ENCODE results near the gene KRTAP12-3. TPM values are rescaled to one million over a fixed set of nuclear protein-coding genes. Genes with fewer than 3 reads are reported as not detected.

The KRTAP12-3 gene
- total RNA-seq, 1 experiment from 2014 or later = not detected

DNA sequence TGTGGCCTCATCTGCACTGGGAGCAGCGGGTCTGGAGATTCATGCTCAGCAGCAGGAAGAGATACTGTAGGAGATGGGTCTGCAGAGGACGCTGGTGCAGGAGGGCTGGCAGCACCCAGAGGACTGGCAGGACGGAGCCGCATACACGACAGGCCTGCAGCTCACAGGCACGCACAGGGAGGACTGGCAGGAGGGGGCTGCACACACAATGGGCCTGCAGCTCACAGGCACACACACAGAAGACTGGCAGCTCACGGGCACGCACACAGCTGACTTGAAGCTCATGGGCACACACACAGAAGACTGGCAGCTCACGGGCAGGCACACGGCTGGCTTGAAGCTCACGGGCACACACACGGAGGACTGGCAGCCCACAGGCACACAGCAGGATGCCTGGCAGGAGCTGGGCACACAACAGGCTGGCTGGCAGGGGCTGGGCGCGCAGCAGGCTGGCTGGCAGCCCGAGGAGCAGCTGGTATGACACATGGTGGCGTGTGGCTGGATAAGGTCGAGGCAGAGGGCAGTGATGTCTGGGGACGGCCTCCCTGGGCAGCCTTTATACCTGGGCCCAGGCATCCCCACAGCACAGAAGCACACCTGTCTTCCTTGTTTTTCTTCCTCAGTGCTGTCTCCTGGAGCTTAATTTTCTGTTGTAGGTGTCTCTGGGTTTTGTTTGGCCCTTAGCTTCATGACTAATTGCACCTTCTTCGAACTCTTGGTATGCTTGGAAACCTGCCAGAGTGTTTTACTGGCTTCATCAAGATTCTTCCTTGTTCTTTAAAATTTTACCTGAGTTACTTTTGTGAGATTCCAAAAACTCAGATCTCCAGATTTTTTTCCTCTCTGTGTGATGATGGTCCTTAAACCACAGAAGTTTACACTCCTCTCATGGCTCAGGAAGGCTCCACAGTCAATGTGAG is 8.9 kb downstream of the KRTAP12-3 start, which contains the start of gene KRTAP12-2:
KRTAP12-2 (minus strand) TSS at position 527 of the 920 bp plus-strand sequence; CDS start at position 486, 41 bp downstream.
- Histone ChIP-seq H3K9me3 (ENCODE audit: insufficient read depth, low read depth) (no peaks in the 10 kb centered on the region), H3K36me3 (ENCODE audit: low read depth) (no peaks in the 10 kb centered on the region), H2AFZ (no peak within 1 kb of the TSS), H3K79me2 (ENCODE audit: low read depth) (no peaks in the 10 kb centered on the region), H3F3A (ENCODE audit: insufficient read depth, low read depth) (no peaks in the 10 kb centered on the region), H3K4me3 (no peak within 1 kb of the TSS), H3K27ac (no peak within 1 kb of the TSS), H3K9me2 (ENCODE audit: insufficient read depth) (no peaks in the 10 kb centered on the region), H3K27me3 (ENCODE audit: insufficient read depth, low read depth) (peaks cover 26% of the 10 kb centered on the region), H4K20me1 (ENCODE audit: insufficient read depth) (no peaks in the 10 kb centered on the region), H3K4me2 (no peak within 1 kb of the TSS), H3K4me1 (replicated peaks; ENCODE audit: insufficient read depth) (no peaks in the 10 kb centered on the region)
- no peak for TF ChIP-seq EZH2 (IDR thresholded peaks at IDR 0.05; ENCODE audit: low read depth)
- TF ChIP-seq, protein P1, sequence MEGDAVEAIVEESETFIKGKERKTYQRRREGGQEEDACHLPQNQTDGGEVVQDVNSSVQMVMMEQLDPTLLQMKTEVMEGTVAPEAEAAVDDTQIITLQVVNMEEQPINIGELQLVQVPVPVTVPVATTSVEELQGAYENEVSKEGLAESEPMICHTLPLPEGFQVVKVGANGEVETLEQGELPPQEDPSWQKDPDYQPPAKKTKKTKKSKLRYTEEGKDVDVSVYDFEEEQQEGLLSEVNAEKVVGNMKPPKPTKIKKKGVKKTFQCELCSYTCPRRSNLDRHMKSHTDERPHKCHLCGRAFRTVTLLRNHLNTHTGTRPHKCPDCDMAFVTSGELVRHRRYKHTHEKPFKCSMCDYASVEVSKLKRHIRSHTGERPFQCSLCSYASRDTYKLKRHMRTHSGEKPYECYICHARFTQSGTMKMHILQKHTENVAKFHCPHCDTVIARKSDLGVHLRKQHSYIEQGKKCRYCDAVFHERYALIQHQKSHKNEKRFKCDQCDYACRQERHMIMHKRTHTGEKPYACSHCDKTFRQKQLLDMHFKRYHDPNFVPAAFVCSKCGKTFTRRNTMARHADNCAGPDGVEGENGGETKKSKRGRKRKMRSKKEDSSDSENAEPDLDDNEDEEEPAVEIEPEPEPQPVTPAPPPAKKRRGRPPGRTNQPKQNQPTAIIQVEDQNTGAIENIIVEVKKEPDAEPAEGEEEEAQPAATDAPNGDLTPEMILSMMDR (conservative IDR thresholded peaks at IDR 0.05) = no peak
- BruUV-seq (replicated peaks) = no TSS peak
- CTCF ChIA-PET = no interaction called here
- DNase-seq = peak in 1 of 2 experiments; percentile 38
- POLR2A ChIA-PET (ENCODE audit: unreplicated experiment) = no interaction called here
- intact Hi-C loops (cut with micrococcal nuclease; ENCODE audit: unreplicated experiment) = no loop called here

- no peak overlapping the region for H3K4me3 ChIP-seq
Observed at GRCh38 chr21:44667612-44668011, 9.9 kb downstream of the KRTAP12-3 start.

DNA sequence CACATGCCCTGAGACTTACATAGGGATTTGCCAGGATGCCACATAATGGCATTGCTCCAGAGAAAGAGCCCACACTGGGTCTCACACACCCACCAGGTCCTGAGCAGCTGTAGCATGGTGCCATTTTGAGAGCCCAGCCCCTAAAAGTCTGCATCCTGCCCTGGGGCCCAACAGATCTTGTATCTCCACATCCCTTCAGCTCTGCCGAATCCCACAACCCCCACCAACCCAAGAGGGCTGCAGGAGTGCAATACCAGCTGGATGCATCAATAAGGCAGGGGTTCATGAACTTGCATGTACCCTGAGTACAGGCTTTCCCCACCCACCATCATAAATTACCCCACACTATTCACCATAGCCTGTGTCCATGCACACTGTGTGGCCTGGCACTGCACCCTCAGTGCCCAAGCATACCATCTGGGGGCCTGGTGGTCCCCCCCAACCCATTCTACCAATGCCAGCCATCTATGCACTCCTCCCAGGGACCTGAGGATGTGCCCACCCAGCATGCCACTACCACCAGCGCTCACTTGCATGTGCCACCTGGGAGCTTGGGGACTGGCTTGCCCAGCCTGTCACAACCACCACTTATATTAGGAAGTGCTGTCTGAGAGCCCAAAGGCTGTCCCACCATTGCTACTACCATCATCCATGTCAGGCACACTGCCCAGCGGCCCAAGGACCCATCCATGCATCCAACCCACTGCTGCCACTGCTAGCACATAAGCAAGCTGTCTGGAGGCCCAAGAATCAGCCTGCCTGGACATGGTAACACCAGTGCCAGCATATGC is 13.1 kb downstream of the KRTAP12-3 start:
- H3K27ac ChIP-seq = no peak overlapping the region
- ChIA-PET CTCF (no interaction called here), POLR2A (ENCODE audit: unreplicated experiment) (no interaction called here)
- DNase-seq = no peak
- H4K20me1 ChIP-seq (ENCODE audit: insufficient read depth) = no peaks in the 10 kb centered on the region
- no peaks in the 10 kb centered on the region for H3K9me3 ChIP-seq (ENCODE audit: insufficient read depth, low read depth)
- H3K4me1 ChIP-seq (replicated peaks; ENCODE audit: insufficient read depth) = no peaks in the 10 kb centered on the region
- H3K79me2 ChIP-seq (ENCODE audit: low read depth) = no peaks in the 10 kb centered on the region
- peaks cover 27% of the 10 kb centered on the region for H3K27me3 ChIP-seq (ENCODE audit: insufficient read depth, low read depth)
- H3K36me3 ChIP-seq (ENCODE audit: low read depth) = no peaks in the 10 kb centered on the region
- H3K4me3 ChIP-seq = no peak overlapping the region
- BruUV-seq (replicated peaks) = no TSS peak
- TF ChIP-seq EZH2 (IDR thresholded peaks at IDR 0.05; ENCODE audit: low read depth) = no peak
- TF ChIP-seq, protein P1 (conservative IDR thresholded peaks at IDR 0.05) = no peak
- H3F3A ChIP-seq (ENCODE audit: insufficient read depth, low read depth) = no peaks in the 10 kb centered on the region
- no peak overlapping the region for H3K4me2 ChIP-seq
- no peaks in the 10 kb centered on the region for H3K9me2 ChIP-seq (ENCODE audit: insufficient read depth)
- intact Hi-C loops (cut with micrococcal nuclease; ENCODE audit: unreplicated experiment) = no loop called here
- H2AFZ ChIP-seq = no peak overlapping the region

More at GRCh38 chr21:44667612-44668011, 9.9 kb downstream of the KRTAP12-3 start:
- H2AFZ ChIP-seq = no peak overlapping the region
- H4K20me1 ChIP-seq (ENCODE audit: insufficient read depth) = no peaks in the 10 kb centered on the region
- no peaks in the 10 kb centered on the region for H3K9me3 ChIP-seq (ENCODE audit: insufficient read depth, low read depth)
- H3K79me2 ChIP-seq (ENCODE audit: low read depth) = no peaks in the 10 kb centered on the region
- no peak overlapping the region for H3K27ac ChIP-seq
- TF ChIP-seq EZH2 (IDR thresholded peaks at IDR 0.05; ENCODE audit: low read depth) = no peak
- TF ChIP-seq, protein P1 (conservative IDR thresholded peaks at IDR 0.05) = no peak
- POLR2A ChIA-PET (ENCODE audit: unreplicated experiment) = no interaction called here
- no peak for DNase-seq
- H3K27me3 ChIP-seq (ENCODE audit: insufficient read depth, low read depth) = peaks cover 21% of the 10 kb centered on the region
- no TSS peak for BruUV-seq (replicated peaks)
- intact Hi-C loops (cut with micrococcal nuclease; ENCODE audit: unreplicated experiment) = no loop called here
- no peaks in the 10 kb centered on the region for H3K36me3 ChIP-seq (ENCODE audit: low read depth)
- H3K9me2 ChIP-seq (ENCODE audit: insufficient read depth) = no peaks in the 10 kb centered on the region
- no peaks in the 10 kb centered on the region for H3K4me1 ChIP-seq (replicated peaks; ENCODE audit: insufficient read depth)
- CTCF ChIA-PET = no interaction called here
- no peaks in the 10 kb centered on the region for H3F3A ChIP-seq (ENCODE audit: insufficient read depth, low read depth)
- H3K4me2 ChIP-seq = no peak overlapping the region

All from PC-9 (cell line).